GM21447 (cell line): ENCODE results near the gene CA12.
"Not testable (repeated sequence)": the region's sequence is repeated elsewhere in the genome, so short reads cannot be mapped to it uniquely, and the experiment has no call there.

ENCODE experiments used
- ATAC-seq: cut with Tn5 transposase; IDR thresholded peaks from one replicate; pipeline ENCODE4 v1.9.1; 2021; ENCODE audit not compliant: unreplicated experiment

Gene CA12

GRCh38 chr15:63339006-63339766 is 42.5 kb downstream of the CA12 start:
- ATAC-seq, result no peak

DNA sequence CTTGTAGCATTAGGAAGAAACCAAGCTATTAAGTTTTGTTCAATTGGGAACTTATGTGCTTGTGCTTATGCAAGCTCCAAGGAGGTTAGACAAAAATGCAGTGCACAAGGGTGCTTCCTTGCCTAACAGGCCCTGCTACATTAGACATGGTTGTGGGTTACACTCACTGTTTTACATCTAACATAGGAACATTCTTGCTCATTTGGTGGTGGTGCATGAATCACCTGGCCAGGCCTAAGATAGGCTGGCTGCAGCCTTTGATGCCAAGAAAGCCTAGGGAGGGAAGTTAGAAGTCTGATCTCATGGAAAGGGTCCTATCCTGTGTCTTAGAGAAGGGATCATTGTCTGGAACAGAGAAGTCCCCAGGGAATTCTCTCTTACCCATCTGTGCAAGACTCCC is 43.5 kb downstream of the CA12 start:
- no peak for ATAC-seq

DNA sequence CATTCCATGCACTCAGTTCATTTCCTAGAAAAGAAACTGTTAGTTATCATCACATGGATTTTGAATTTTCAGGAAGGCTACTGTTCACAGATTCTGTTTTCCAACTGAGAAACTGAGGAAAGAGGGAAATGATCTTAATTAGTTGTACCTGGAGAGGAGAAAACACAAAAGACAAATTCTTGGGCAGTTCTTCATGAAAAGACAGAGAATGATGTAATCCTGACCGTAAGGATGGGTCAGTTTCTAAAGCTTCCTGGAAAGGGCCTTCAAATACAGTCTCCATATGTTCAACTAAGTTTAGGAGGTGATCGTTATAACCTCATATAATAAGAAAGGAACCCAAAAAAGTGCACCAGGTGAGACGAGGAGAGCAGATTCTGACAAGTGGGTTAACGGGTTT is 44.6 kb downstream of the CA12 start:
- no peak for ATAC-seq

- ATAC-seq, result no peak
These were observed 46.0 kb downstream of the CA12 start for GRCh38 chr15:63335543-63336240.

DNA sequence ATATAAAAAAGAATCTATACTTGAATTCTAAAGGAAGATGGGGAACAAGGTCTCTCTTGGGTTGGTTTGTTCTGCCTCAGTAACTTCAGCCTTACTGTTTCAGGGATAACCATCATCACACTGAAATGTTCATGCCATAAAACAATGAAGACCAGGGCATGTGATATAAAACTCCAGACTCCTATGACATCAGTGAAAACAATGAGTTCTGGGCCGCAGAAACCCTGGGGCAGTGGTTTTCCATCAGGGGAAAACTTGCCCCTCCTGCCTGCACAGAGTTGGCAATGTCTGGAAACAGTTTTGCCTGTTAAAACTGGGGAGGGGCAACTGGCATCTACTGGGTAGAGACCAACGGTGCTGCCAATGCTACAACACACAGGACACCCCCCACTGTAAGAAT is 46.8 kb downstream of the CA12 start:
- ATAC-seq, result no peak

DNA sequence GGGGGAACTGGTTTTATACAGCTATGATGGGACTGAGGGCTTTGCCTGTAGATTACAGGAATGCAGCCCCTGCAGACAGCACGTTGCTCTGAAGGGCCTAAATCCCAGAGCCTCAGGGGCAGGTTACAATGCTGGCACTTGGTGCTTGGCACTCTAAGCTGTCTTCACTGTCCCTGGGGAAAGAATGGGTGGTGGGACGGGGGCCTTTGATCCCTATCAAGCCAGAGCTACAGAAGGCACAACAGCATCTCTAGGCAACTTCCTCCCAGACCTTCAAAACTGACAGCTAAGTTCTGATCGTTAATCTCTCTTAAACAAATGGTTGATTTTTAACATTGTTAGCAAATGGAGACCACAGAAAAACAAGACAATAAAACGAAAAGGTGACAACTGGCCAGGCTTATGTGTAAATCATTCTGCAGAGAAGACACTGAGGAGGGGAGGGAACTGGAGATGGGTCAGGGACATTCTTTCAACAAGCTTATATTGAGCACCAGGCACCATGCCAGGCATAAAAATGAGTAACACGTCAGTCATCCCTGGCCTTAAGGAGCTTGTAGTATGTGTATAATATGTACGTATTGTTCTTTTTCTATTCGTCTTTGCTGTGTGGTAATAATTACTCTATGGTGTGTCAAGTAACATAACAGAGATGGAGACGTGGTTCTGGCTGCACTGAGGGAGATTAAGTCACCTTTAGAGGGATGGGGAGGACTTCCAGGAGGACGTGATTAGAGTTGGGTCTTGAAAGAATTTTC is 49.1 kb downstream of the CA12 start:
- ATAC-seq, result no peak

- ATAC-seq, result no peak
These were observed 50.2 kb downstream of the CA12 start for GRCh38 chr15:63331456-63331855.

DNA sequence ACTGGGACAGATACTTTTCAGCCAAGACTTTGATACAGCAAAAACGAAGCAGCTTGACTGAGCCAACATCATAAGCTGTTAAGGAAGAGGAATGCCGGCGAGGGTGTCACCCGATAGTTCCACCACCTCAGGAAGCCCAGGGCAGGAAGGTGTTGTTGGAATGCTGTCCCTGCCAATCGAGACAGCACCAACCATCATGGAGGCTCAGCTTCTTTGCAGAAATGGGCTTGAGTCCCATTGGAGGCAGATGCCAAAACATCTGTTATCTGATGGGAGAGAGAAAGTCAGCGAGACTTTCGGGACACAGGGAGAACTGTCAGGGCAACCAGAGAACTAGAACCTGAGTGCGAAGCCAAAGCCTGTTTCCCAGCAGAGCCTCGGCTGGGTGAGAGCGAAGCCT is 50.7 kb downstream of the CA12 start:
- no peak for ATAC-seq

DNA sequence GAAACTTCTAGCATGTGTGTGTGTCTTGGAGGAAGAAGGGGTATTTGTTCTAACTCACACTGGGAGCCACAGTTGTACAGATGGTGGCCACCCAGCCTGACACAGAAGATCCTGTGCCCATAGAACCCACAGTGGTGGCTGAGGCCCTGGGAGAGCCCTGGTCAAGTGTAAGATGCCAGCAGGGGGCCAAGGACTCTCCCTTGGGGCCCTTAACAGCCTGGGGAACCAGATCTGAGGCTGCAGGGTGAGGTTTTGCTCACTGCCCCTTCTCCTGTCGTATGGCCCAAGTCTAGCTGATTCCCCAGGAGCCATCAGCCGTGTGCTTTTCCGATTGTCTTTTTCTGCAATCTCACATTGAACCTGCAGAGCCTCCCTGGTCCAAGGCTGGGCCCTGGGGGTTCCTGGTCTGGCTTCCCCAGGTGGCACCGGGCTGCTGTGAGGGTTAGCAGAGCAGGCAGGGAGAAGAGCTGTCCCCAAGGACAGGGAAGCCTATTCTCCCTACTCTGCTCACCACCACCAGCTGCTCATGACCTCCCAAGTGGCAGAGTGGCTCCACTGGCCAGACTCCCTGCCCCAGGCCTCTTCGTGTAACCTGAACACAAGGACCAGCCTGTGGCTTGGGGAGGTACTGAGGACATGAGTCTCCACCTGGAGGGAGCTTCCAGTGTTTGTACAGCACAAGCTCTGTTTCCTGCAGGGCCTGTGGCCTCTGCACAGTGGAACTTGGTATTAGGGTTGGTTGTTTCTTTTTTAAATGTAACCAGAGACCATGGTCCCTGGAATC is 51.9 kb downstream of the CA12 start:
- ATAC-seq, result no peak

DNA sequence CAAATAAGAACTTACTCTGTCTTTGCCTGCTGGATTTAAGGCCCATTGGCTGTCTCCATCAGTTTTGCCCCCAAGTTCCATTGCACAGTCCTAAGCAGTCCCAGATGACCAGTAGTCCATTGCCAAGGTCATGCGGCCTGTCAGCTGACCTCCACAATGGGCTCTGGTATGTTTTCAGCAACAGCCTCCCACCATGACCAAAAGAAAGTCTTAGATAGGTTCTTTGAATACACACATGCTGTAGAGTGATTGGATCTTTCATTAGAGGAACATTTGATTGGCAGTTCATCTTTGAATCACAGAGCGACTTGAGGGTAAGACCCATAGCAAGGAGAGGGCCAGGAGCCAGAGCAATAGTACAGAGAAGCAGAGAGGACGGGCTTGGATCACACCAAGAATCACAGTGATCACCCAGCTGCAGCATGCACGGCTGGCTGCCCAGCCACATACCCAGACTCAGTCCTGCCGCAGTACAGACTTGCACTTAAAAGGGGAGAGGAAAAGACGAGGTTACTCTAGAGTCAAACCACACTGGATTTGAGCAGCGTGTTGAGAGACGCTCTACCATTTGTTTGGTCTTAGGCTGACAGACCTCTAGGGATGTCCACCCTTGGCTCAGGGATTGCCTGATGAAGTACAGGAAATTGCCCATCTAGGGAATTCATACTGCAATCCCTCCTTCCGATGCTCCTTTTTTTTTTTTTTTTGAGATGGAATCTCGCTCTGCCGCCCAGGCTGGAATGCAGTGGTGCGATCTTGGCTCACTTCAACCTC is 53.8 kb downstream of the CA12 start:
- no peak for ATAC-seq

- ATAC-seq, result no peak
These were observed 56.9 kb downstream of the CA12 start for GRCh38 chr15:63324770-63325169.

DNA sequence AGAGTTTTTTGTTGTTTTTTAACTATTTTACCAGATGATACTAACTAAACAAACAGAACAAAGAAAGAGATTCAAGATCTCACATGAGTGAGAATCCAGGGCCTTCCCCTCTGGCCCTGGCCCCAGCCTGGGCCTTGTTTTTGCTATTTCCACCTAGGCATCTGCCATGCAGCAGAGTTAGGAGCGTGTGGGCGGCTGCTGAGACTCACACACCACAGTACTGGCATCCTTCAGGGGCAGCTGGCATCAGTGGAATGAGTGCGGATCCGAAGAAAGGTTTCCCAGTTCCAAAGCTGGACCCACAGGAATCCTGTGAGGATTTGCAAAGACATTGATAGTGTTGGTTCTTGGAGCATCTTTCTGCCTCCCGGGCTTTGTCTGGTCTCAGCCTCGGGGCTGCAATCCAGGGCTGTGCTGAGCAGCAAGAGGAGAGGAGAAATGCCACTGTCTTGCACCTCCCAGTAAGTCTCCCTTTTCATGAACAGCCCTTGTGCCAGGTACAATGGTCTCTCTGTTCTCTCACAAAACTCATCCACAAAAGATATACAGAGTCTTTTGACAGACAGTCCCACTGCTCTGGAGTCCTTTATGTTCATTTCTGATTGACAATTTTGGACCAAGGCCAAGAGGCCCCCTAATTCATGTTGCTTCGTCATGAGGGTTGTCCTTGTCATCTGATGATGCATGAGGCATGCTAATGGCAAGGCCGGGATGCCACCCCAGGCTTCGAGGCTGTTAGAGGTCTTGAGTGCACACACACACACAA is 57.7 kb downstream of the CA12 start:
- no peak for ATAC-seq

GRCh38 chr15:63322541-63322940 is 59.1 kb downstream of the CA12 start:
- no peak for ATAC-seq

- ATAC-seq, result no peak
These were observed 60.2 kb downstream of the CA12 start for GRCh38 chr15:63321462-63321861.

GRCh38 chr15:63320981-63321380 is 60.7 kb downstream of the CA12 start:
- not testable (repeated sequence) for ATAC-seq

DNA sequence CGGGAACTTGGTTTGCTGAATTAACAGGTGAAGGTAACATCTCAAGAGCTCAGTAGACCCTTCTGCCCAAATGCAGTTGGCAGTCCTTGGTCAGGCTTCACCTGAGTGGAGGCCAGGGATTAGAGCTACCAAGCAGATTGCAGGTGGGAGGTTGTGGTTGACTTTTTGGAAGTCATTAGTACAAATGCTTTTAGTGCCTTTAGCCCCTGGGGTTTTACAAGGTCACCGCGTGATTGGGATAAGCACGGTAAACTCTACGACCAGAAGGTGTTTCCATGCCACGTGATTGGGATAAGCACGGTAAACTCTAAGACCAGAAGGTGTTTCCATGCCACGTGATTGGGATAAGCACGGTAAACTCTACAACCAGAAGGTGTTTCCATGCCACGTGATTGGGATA is 61.2 kb downstream of the CA12 start:
- ATAC-seq, result not testable (repeated sequence)

- no peak for ATAC-seq
These were observed 62.6 kb downstream of the CA12 start for GRCh38 chr15:63319065-63319464.

DNA sequence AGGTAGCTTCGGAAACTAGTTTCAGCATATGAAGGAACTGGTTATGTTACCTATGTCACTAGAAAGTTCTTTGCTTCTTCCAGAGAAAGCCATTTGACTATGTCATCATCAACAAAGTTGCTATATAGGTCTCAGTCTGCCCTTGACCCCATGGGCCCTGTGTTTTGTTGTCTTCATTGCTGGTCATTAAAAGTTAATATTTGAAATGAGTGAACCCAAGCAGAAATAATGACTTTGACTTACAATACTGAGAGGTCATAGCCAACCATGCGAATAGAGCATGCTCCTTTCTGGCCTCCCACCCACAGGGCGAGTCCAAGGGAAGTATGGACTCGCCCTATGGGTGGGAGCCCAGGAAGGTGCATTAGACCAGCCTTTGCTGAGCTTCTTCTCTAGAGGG is 63.3 kb downstream of the CA12 start:
- no peak for ATAC-seq

- ATAC-seq, result no peak
These were observed 67.2 kb downstream of the CA12 start for GRCh38 chr15:63314409-63314808.

GRCh38 chr15:63313825-63314224 is 67.8 kb downstream of the CA12 start:
- no peak for ATAC-seq
